Measurements from ENCODE around the gene PRRG3. TPM values are rescaled to one million over a fixed set of nuclear protein-coding genes. Genes with fewer than 3 reads are reported as not detected.

Gene PRRG3
- total and polyA plus RNA-seq, 2 of the 4 experiments (the other 2 are of a cell fraction): not detected

- Histone ChIP-seq H3K4ac (ENCODE audit: low read depth, low read length) (no peak overlapping the region), H2BK20ac (ENCODE audit: low read depth, low read length) (no peak overlapping the region), H3K4me3 (ENCODE audit: insufficient read depth, low read depth, low read length) (no peak overlapping the region), H2AFZ (replicated peaks; ENCODE audit: low read length, poor library complexity) (no peak overlapping the region), H3K27ac (ENCODE audit: insufficient read depth, low read length) (no peak overlapping the region), H3K56ac (ENCODE audit: extremely low read depth, insufficient read depth, low read length) (no peak overlapping the region), H3K27me3 (ENCODE audit: control insufficient read depth, insufficient read depth, low read length) (no peaks in the 10 kb centered on the region), H4K8ac (ENCODE audit: low read depth in 2 of 2, low read length in 2 of 2) (no peak overlapping the region), H2AK9ac (replicated peaks; ENCODE audit: low read depth, low read length, poor library complexity) (no peak overlapping the region), H2BK5ac (ENCODE audit: low read depth, low read length, poor library complexity, severe bottlenecking) (no peak overlapping the region), H3K23ac (ENCODE audit: low read depth, low read length) (no peak overlapping the region), H3K18ac (ENCODE audit: low read depth, low read length) (no peak overlapping the region), H3K4me2 (ENCODE audit: low read depth, low read length) (no peak overlapping the region), H3K9me3 (ENCODE audit: control insufficient read depth, insufficient read depth, low read length) (peaks cover 11% of the 10 kb centered on the region; the same call in 1 of the 2 replicates), H3K9ac (ENCODE audit: low read depth, low read length) (no peak overlapping the region), H4K20me1 (ENCODE audit: insufficient read depth, low read length) (no peaks in the 10 kb centered on the region), H3K79me1 (ENCODE audit: low read depth in 1 of 2, low read length in 2 of 2) (no peaks in the 10 kb centered on the region), H3K14ac (replicated peaks; ENCODE audit: low read depth, low read length) (no peak overlapping the region), H2BK120ac (ENCODE audit: low read depth, low read length) (no peak overlapping the region), H4K91ac (ENCODE audit: insufficient read depth, low read depth, low read length) (no peak overlapping the region), H4K5ac (ENCODE audit: low read depth, low read length) (no peak overlapping the region), H3K9me1 (ENCODE audit: insufficient read depth, low read length) (no peaks in the 10 kb centered on the region), H3K4me1 (ENCODE audit: control insufficient read depth, insufficient read depth, low read length) (no peaks in the 10 kb centered on the region), H2BK15ac (ENCODE audit: low read depth, low read length) (no peak overlapping the region), H2AK5ac (ENCODE audit: low read depth, low read length) (no peak overlapping the region), H3K36me3 (ENCODE audit: control insufficient read depth, insufficient read depth, low read length) (no peaks in the 10 kb centered on the region)
- no peak for ATAC-seq (ENCODE audit: low read depth)
- ChIA-PET CTCF (no interaction called here), POLR2A (ENCODE audit: unreplicated experiment) (no interaction called here)
- dilution Hi-C loops (cut with HindIII; ENCODE audit: low sequenced_read_pairs, unreplicated experiment): no loop called here
- no peak for TF ChIP-seq RFX5 (IDR thresholded peaks at IDR 0.05; ENCODE audit: low read depth, low read length)
- intact Hi-C loops (cut with micrococcal nuclease): no loop called here
- no peak for DNase-seq
- WGBS, 2 experiments (ENCODE audit: extremely low coverage in 2 of 2, insufficient read length in 1 of 2): no CpG with 5 or more reads among the region's 5 CpGs
- BruUV-seq (replicated peaks): no TSS peak
- in situ Hi-C loops (cut with MboI; ENCODE audit: low sequenced_read_pairs): no loop called here
Measured at GRCh38 chrX:151742311-151742710, 47.1 kb downstream of the PRRG3 start.
